HepG2 (cell line): Measurements from ENCODE around the gene SFTA2.

Experiments
- PCBP1 ChIP-seq: fragments of 200-400 bp; formaldehyde crosslinking; IDR thresholded peaks from 2 replicates; pipeline ENCODE4 v1.6.1; 2017; ENCODE audit warnings: mild to moderate bottlenecking, low read depth, low read length, borderline replicate concordance
- REL ChIP-seq: sonication (generic); formaldehyde crosslinking; conservative IDR thresholded peaks from 2 replicates; pipeline ENCODE4 v1.8.0; 2022; ENCODE audit warnings: mild to moderate bottlenecking, missing genetic modification reagents, moderate library complexity
- TAF1 ChIP-seq: sonication (generic); formaldehyde crosslinking; IDR thresholded peaks from 2 replicates; pipeline ENCODE4 v1.4.0; 2020; ENCODE audit warnings: missing genetic modification reagents
- TF ChIP-seq, protein P1 (sequence below): sonication (generic); formaldehyde crosslinking; IDR thresholded peaks from 2 replicates; pipeline ENCODE4 v1.5.0; 2020; ENCODE audit warnings: mild to moderate bottlenecking, missing genetic modification reagents, moderate library complexity
- TF ChIP-seq, protein P2 (sequence below): sonication (generic); formaldehyde crosslinking; IDR thresholded peaks from 2 replicates; pipeline ENCODE4 v1.4.0; 2020; ENCODE audit warnings: low read depth, mild to moderate bottlenecking, missing genetic modification reagents

DNA sequence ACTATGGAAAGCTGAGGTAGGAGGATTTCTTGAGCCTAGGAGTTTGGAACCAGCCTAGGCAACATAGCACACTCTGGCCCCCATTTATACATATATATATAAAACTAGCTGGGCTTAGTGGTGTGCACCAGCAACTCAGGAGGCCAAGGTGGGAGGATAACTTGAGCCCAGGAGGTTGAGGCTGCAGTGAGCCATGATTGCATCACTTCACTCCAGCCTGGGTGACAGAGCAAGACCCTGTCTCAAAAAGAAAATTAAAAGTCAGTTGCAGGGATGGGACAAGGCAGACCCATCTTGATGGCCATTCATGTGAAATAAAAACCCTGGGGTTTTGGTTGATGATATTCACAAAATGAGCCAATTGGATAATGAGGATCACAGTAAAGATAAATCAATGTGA, 30.5 kb downstream of the SFTA2 start:
- TF ChIP-seq PCBP1 (no peak), TAF1 (CRISPR knock-in tag) (no peak), REL (CRISPR knock-in tag) (no peak)
- TF ChIP-seq, protein P1, sequence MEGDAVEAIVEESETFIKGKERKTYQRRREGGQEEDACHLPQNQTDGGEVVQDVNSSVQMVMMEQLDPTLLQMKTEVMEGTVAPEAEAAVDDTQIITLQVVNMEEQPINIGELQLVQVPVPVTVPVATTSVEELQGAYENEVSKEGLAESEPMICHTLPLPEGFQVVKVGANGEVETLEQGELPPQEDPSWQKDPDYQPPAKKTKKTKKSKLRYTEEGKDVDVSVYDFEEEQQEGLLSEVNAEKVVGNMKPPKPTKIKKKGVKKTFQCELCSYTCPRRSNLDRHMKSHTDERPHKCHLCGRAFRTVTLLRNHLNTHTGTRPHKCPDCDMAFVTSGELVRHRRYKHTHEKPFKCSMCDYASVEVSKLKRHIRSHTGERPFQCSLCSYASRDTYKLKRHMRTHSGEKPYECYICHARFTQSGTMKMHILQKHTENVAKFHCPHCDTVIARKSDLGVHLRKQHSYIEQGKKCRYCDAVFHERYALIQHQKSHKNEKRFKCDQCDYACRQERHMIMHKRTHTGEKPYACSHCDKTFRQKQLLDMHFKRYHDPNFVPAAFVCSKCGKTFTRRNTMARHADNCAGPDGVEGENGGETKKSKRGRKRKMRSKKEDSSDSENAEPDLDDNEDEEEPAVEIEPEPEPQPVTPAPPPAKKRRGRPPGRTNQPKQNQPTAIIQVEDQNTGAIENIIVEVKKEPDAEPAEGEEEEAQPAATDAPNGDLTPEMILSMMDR (CRISPR knock-in tag): no peak
- TF ChIP-seq, protein P2, sequence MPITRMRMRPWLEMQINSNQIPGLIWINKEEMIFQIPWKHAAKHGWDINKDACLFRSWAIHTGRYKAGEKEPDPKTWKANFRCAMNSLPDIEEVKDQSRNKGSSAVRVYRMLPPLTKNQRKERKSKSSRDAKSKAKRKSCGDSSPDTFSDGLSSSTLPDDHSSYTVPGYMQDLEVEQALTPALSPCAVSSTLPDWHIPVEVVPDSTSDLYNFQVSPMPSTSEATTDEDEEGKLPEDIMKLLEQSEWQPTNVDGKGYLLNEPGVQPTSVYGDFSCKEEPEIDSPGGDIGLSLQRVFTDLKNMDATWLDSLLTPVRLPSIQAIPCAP (CRISPR knock-in tag): no peak
